GM18907 (cell line): ENCODE measurements around the gene ULK1.

ENCODE experiments used
- ATAC-seq: cut with Tn5 transposase; IDR thresholded peaks from one replicate; pipeline ENCODE4 v1.9.1; 2021; ENCODE audit warnings: mild to moderate bottlenecking, moderate library complexity; ENCODE audit not compliant: unreplicated experiment

ULK1 gene

DNA sequence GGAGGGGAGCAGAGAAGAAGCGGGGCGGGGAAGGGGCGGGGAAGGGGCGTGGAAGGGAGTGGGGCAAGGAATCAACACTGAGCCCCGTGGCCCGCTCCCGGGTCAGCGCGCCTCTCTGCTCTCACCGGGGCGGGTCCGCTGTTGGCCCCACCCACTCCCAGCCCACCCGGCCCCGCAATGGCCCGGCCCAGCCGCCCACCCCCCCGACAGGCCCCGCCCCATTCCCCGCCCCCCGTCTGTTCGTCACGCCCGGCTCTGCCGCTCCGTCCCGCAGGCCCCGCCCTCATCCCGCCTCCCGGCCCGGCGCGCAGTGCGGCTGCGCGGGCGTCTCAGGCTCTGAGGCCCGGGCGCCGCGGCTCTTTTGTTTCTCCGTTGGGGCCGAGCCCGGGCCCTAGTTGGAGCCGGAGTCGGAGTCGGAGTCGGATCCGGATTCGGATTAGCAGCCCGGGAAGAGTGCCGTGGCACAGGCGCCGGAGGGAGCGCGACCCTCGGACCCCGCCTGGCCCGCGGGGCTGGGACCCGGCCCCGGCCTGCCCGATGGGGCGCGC, at the start of gene ULK1:
Gene ULK1, plus strand, starts transcription at position 310 of the 548 bp plus-strand sequence. CDS start 380 bp downstream, outside the sequence.
- peak; percentile 82 for ATAC-seq

DNA sequence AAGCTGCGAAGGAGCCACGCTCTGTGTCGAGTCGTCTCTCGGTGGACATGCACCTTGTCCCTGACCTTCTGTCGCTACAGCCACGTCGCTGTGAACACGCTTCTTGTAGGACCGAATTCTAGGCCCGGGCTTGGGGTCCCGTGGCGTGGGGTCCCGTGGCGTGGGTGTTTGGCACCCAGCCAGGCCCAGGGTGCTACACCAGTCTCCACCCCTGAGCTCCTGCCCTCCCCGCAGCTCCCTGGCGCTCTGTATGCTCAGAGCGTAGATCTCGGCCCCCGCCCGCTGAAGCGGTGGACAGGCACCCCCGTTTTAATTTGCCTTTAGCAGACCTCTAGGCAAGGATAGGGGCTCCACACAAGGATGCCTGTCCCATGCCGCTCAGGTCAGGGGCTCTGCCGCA, 49.8 kb upstream of the ULK1 start:
- ATAC-seq = no peak

DNA sequence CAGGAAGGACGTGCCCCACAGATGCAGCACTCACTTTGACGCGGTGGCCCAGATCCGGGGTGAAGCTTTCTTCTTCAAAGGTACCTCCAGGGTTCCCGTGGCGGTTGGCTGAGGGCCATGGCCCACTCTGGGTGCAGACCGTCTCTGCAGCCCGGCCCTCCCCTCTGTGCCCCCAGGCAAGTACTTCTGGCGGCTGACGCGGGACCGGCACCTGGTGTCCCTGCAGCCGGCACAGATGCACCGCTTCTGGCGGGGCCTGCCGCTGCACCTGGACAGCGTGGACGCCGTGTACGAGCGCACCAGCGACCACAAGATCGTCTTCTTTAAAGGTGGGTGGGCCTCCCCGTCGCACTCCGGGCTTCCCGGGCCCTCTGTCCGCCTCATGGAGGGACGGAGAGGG, 49.3 kb upstream of the ULK1 start:
- no peak for ATAC-seq

- ATAC-seq = no peak
These were observed 47.0 kb upstream of the ULK1 start for GRCh38 chr12:131847456-131847855.

DNA sequence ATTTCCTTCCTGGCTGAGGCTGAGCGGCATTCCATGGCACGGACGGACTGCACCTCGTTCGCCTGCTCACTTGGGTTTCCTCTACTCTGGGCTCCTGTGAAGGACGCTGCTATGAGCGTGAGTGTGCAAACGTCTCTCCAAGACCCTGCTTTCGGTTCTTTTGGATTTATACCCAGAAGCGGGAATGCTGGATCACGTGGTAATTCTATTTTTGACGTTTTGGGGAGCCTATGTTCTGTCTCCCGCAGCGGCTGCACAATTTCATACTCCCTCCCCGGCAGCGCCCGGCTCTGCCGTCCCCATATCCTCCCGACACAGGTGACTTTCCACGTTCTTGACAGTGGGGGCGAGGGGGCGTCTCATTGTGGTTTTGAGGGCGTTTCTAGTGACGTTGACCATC, 45.7 kb upstream of the ULK1 start:
- no peak for ATAC-seq

DNA sequence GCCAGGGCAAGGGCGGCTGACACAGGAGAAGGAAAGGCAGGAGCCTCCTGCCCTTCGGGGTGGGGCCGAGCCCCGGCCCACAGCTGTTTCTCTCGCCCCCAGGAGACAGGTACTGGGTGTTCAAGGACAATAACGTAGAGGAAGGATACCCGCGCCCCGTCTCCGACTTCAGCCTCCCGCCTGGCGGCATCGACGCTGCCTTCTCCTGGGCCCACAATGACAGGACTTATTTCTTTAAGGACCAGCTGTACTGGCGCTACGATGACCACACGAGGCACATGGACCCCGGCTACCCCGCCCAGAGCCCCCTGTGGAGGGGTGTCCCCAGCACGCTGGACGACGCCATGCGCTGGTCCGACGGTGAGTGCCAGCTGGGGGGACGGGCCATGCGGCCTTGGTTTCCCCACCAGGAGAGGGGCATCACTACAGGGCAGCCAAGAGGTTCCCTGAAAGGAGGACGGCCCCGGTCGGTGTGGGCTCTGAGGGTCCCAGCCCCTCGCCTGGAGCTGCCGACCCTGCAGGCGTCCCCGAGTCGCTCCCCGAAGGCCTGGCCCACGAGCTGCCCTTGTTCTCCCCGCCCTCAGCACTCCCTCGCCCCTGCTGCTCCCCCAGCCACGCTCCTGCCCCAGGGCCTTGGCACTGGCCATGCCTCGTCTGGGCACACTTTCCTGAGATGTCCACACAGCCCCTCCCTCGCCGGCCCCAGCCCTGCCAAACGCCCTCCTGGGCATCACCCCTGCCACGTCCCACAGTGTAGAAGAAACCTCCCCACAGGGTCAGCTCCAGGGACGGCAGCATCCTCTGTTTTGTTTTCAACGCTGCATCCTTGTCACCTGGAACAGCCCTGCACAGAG, 44.5 kb upstream of the ULK1 start:
- ATAC-seq = no peak

GRCh38 chr12:131850856-131851559, 43.4 kb upstream of the ULK1 start:
- no peak for ATAC-seq

GRCh38 chr12:131851741-131852550, 42.5 kb upstream of the ULK1 start:
- ATAC-seq = no peak

DNA sequence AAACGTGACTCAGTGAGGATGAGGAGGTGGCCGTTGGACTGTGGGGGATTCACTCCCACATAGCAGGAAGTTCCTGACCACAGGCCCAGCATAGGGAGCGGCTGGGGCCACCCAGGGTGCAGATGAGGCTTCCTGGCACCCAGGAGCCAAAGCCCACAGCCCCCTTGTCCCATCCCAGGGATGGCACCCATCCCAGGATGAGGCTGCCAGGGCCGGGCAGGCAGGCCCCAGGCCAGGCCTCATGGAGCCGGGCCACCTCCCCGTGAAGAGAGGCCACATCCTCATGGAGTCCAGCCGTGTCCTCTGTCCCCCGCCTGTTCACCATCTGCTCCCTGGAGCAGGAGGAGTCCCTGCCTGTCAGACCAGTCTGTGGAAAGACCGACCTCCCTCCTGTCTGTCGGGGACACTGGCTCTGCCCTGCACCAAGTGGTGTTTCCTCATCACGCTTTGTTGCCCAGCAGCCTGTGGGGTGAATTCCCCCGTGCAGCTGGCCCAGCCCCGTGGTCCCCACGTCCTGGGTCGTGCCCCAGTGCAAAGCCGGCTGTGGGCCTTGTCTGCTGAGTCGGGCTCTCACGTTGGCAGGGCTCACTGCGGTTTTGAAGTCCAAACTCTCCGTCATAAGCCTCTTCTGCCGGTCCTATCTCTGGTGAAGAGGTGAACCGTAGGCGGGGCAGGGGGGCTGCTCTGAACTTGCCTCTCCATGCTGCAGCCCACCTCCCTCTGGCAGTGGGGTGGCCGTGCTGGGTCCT, 41.7 kb upstream of the ULK1 start:
- no peak for ATAC-seq

GRCh38 chr12:131853832-131854797, 40.3 kb upstream of the ULK1 start:
- no peak for ATAC-seq

DNA sequence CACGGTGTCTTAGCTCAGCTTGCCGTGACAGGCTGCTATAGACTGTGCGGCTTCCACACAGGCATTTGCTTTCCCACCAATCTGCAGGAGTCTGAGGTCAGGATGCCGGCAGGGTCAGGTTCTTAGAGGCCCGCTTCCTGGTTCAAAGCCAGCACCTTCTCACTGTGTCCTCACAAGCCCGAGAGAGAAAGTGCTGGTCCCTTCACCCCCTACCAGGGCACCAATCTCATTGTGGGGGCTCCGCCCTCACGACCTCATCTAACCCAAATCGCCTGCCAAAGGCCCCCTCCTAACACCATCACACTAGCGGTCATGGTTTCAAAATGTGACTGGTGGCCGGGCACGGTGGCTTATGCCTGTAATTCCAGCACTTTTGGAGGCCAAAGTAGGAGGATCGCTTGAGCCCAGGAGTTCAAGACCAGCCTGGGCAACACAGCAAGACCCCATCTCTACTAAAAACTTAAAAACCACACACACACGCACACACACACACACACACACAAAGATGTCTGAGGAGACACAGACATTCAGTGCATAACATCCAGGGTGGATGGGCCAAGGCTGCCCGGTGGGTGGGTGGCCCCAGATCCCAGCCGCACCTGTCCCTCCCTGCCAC, 39.5 kb upstream of the ULK1 start:
- no peak for ATAC-seq

- no peak for ATAC-seq
These were observed 38.8 kb upstream of the ULK1 start for GRCh38 chr12:131855521-131856142.

- no peak for ATAC-seq
These were observed 37.9 kb upstream of the ULK1 start for GRCh38 chr12:131856366-131857097.

DNA sequence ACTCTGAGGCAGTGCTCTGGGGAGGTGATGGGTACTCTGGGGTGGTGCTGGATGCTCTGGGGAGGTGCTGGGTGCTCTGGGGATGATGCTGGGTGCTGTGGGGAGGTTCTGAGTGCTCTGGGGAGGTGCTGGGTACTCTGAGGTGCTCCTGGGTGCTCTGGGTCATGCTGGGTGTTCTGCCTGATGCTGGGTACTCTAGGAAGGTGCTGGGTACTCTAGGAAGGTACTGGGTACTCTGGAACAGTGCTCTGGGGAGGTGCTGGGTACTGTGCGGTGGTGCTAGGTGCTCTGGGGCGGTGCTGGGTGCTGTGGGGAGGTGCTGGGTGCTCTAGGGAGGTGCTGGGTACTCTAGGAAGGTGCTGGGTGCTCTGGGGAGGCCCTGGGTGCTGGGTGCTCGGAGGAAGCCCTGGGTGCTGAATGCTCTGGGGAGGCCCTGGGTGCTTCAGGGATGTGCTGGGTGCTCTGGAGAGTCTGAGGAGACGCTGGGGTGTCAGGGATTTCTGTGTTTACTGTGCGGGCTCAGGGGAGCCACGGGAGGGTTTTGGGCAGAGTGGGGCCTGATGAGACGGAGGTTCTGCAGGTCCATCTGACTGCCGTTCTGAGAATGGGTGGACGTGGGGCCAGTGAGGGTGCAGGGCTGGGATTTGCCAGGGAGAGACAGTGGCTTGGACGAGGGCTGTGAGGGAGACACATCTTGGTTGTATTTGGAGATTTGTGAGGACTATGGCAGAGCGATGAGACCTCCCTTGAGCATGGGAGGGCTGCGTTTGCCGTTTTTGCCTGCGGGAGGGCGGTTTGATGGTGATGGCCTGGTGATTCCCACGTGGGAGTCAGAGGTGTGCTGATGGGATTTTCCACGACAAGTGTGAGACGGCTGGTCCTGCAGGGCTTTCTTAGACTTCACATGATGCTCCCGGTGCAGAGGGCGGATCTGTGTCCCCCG, 36.2 kb upstream of the ULK1 start:
- ATAC-seq = no peak

DNA sequence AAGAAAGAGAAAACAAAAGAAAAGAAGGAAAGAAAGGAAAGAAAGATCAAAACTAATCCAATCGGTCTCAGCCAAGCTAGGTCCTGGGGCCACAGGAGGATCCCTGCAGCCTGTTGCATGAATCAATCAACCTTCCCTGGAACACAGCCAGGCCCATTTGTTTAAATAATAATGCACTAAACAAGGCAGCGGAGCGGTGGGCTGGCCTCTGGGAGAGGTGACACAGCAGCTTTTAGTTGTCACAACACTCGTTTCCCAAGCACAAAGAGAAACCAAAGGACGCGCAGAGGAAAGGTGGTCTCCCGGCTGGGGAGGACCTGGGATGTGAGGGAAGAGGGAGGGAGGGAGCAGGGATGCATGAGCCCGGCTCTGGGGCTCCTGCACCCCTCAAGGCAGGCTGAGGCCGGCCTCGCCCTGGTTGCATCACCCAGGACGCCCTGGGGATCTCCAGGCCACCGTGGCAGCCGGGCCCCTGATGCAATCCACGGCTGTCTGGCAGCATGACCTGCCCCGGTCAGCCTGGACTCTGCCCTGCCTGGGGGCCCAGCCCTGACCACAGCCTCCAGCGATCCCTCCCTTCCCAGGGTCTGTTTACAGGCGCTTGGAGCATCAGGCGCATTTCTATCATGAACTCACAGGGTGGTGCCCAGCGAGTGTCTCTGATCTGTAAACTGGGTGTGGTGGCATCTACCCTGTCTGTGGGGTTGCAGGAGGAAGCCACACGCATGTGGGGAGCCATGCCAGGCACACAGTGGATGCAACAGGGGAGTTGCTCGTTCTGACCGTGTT, 33.8 kb upstream of the ULK1 start:
- ATAC-seq = no peak
